Aorta (tissue), 5 donors: ENCODE data around the gene PCARE. TPM values are rescaled to one million over a fixed set of nuclear protein-coding genes. Genes with fewer than 3 reads are reported as not detected.
"Not testable (repeated sequence)": the region's sequence is repeated elsewhere in the genome, so short reads cannot be mapped to it uniquely, and the experiment has no call there.

ENCODE experiments used
- ATAC-seq: fragments of 200-7000 bp; cut with Tn5 transposase; one replicate; pipeline ENCODE4 v1.9.1; 2022; ENCODE audit warnings: moderate library complexity; ENCODE audit not compliant: low FRiP score
- DNase-seq, 2 donors: peaks; one replicate each; pipeline ENCODE4 v3.0.0-alpha.2; 2020
- H3K27ac ChIP-seq, 2 donors: one replicate each; pipeline ENCODE4 v1.5.1; 2013; ENCODE audit warnings: low read length in 2 of 2, mild to moderate bottlenecking in 2 of 2, moderate library complexity in 2 of 2, control low read depth in 1 of 2, inconsistent platforms in 1 of 2, low read depth in 1 of 2
- H3K27me3 ChIP-seq, 2 donors: one replicate each; pipeline ENCODE4 v1.6.1; 2013; ENCODE audit warnings: control low read depth in 1 of 2, low read length in 1 of 2, mild to moderate bottlenecking in 1 of 2, moderate library complexity in 1 of 2; ENCODE audit not compliant: insufficient read depth in 2 of 2, control insufficient read depth in 1 of 2
- H3K36me3 ChIP-seq, 2 donors: one replicate each; pipeline ENCODE4 v1.6.1; 2013; ENCODE audit warnings: control low read depth in 1 of 2, low read length in 1 of 2, mild to moderate bottlenecking in 1 of 2; ENCODE audit not compliant: insufficient read depth in 2 of 2, control insufficient read depth in 1 of 2
- H3K4me1 ChIP-seq, 2 donors: one replicate each; pipeline ENCODE4 v1.6.1; 2013; ENCODE audit warnings: low read length in 2 of 2, control low read depth in 1 of 2, mild to moderate bottlenecking in 1 of 2, moderate library complexity in 1 of 2; ENCODE audit not compliant: insufficient read depth in 2 of 2, control insufficient read depth in 1 of 2
- H3K4me3 ChIP-seq, 2 donors: one replicate each; pipeline ENCODE4 v1.5.1; 2013; ENCODE audit warnings: low read length in 2 of 2, control low read depth in 1 of 2, mild to moderate bottlenecking in 1 of 2
- H3K9me3 ChIP-seq: one replicate; pipeline ENCODE4 v1.6.1; 2013; ENCODE audit warnings: mild to moderate bottlenecking, low read length; ENCODE audit not compliant: control insufficient read depth
- WGBS, 2 donors: extraction: QIAGEN DNeasy Blood & Tissue Kit; methylation state at CpG; one replicate each; pipeline ENCODE4 v1.1.7; 2013; 5-methylcytosine and 5-hydroxymethylcytosine counted together
- intact Hi-C, 2 donors: fragments of 100-400 bp; cut with DNase I; formaldehyde crosslinking; loops; one replicate each; pipeline versions ENCODE4 v1.14.2 to v1.15.0; 2022
- polyA plus RNA-seq, 2 donors: library from polyadenylated mRNA; stranded (reverse); fragments of 200-250 nt; gene quantifications; one replicate each; pipeline ENCODE4 v1.2.3, GENCODE V29; 2013
- total RNA-seq, 2 donors: library from RNA; stranded (reverse); fragmentation: NEBNext Ultra II Directional; extraction: Animal tissue kit (Norgen Biotek cat#: 25700); gene quantifications; one replicate each; pipeline ENCODE4 v1.2.1, GENCODE V29; 2021
- donor health status: healthy with polysubstance abuse.
- donor health status: Bipolar disorder and iron deficiency.
- donor health status: DM: no; HTN: no; CAD: no.
- donor health status: DM: no; HTN: no; CAD: no.
- donor health status: DM: yes; HTN: yes; CAD: no.

Gene PCARE
- total and polyA plus RNA-seq, 4 donors = 0.13 TPM; not detected in 3

DNA sequence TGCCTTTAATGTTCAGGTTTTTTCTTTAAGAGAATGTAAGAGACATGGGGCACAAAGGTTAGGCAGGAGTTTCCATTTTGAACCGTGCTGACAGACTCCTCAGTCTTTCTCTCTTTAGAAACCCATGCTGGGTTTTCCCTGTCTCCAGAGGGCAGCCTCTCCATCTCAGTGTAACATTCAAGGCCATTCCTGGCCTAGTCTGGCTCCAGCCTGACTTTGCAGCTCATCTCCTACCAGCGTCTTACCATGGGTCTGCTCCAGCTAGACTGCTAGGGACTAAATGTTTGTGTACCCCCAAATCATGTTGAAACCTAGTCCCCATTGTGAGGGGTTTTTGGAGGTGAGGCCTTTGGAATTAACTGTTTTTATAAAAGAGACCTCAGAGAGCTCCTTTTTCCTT, 31.1 kb upstream of the PCARE start:
- Histone ChIP-seq H3K4me1 (no peaks in the 10 kb centered on the region), H3K27ac (no peak overlapping the region), H3K9me3 (no peaks in the 10 kb centered on the region), H3K27me3 (no peaks in the 10 kb centered on the region), H3K36me3 (no peaks in the 10 kb centered on the region), H3K4me3 (no peak overlapping the region)
- ATAC-seq (no peak), DNase-seq (no peak)
- WGBS, 2 donors = 54 to 55% methylated on average over 2 of the region's 2 CpGs
- intact Hi-C loops = no loop called here

DNA sequence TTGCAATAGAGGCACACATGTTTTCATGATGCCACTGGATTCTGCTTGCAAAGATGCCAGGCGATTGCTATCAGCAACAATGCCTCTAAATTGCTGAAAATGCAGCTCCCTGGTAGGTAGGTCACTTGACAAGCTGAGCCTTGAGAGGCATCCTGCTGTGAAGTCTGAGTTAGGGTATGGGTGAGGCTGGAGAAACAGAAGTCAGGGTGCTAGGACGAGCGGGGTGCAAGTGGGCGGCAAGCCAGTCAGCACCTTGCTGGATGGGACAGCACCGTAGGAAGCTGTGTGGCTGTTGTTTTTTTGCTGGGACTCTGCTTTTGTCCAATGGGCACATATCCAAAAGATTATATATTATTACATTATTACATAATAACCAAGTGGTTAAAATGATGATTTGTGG, 30.4 kb upstream of the PCARE start:
- H3K27me3 ChIP-seq = no peaks in the 10 kb centered on the region
- intact Hi-C loops = no loop called here
- H3K36me3 ChIP-seq = no peaks in the 10 kb centered on the region
- no peaks in the 10 kb centered on the region for H3K4me1 ChIP-seq
- WGBS, 2 donors = 78 to 82% methylated on average over 5 of the region's 5 CpGs
- H3K4me3 ChIP-seq = no peak overlapping the region
- DNase-seq = no peak
- H3K27ac ChIP-seq = no peak overlapping the region
- ATAC-seq = no peak
- H3K9me3 ChIP-seq = no peaks in the 10 kb centered on the region

DNA sequence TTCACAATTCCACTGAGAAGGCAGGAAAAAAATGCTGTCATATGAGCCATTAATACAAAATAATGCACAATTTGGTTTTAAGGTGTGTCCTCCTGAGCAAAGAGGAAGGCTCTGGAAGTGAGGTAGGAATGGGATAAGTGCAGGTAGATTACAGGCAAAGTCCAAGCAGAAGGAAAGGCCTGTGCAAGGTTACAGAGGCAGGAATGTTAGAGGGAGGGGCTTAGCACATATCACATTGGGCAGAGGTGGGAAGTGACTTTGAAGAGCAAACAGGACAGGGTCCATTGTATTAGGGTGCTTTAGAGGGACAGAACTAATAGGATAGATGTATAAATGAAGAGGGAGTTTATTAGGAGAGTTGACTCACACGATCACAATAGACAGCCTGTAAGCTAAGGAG, 26.2 kb upstream of the PCARE start:
- Histone ChIP-seq H3K4me3 (no peak overlapping the region), H3K4me1 (no peaks in the 10 kb centered on the region), H3K36me3 (no peaks in the 10 kb centered on the region), H3K9me3 (no peaks in the 10 kb centered on the region), H3K27ac (no peak overlapping the region), H3K27me3 (no peaks in the 10 kb centered on the region)
- intact Hi-C loops = no loop called here
- DNase-seq (no peak), ATAC-seq (no peak)
- 93 to 95% methylated on average over 1 of the region's 1 CpG for WGBS, 2 donors

DNA sequence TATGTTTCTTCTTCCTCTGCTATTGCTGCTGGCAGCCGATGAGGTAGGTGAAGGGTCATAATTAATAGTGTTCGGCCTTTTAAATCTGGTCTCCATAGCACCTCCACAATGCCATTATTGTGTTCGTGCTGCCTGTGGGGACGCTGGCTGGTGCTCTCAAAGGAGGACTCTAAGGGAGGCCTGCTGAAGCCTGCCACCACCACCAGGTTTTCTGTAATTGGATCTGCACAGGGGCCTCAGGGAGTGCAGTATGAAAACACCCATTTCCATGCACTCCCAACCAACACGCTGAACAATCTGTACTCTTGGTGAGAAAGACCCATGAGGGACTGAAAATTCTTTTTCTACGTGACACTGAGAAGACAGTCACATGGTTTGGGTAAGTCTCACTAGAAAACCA, 23.2 kb upstream of the PCARE start:
- DNase-seq = no peak
- no peak overlapping the region for H3K4me3 ChIP-seq
- H3K27me3 ChIP-seq = no peaks in the 10 kb centered on the region
- no peaks in the 10 kb centered on the region for H3K36me3 ChIP-seq
- no peaks in the 10 kb centered on the region for H3K9me3 ChIP-seq
- intact Hi-C loops = no loop called here
- H3K27ac ChIP-seq = no peak overlapping the region
- WGBS, 2 donors = 46 to 54% methylated on average over 6 of the region's 6 CpGs
- no peaks in the 10 kb centered on the region for H3K4me1 ChIP-seq
- ATAC-seq = no peak

DNA sequence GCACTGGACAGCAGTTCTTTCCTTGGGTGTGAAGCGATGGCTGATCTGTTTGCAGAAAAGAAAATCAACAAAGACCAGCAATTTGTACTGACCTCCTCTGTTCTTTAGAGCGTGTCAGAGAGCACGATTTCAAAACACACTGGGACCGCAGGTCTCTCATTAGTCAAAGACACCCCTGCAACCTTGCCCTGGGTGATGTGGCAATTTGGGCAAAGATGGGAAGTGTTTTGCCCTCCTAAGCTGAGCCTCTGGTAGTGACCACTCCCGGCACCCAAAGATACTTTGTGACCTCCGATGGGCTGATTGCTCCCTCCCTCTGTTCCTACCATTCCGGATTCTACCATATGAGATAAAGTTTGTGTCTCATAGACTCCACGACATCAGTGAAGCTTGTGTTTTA, 22.6 kb upstream of the PCARE start:
- Histone ChIP-seq H3K27me3 (no peaks in the 10 kb centered on the region), H3K4me3 (no peak overlapping the region), H3K36me3 (no peaks in the 10 kb centered on the region), H3K27ac (no peak overlapping the region), H3K4me1 (no peaks in the 10 kb centered on the region), H3K9me3 (no peaks in the 10 kb centered on the region)
- DNase-seq (no peak), ATAC-seq (no peak)
- WGBS, 2 donors = 82 to 85% methylated on average over 8 of the region's 8 CpGs
- intact Hi-C loops = no loop called here

DNA sequence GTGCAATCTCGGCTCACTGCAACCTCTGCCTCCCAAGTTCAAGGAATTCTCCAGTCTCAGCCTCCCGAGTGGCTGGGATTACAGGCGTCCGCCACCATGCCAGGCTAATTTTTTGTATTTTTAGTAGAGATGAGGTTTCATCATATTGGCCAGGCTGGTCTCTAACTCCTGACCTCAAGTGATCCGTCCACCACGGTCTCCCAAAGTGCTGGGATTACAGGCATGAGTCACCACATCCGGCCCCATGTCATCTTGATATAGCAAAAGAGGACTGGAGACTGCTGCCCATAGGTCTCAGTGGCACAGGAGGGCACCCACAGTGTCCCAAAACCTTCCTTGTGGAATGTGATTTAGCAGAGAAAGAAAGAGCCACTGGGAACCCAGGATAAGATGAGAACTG, 16.0 kb upstream of the PCARE start:
- ATAC-seq, H3K4me3 ChIP-seq, H3K9me3 ChIP-seq, intact Hi-C loops, H3K4me1 ChIP-seq, H3K27ac ChIP-seq, DNase-seq, H3K36me3 ChIP-seq, H3K27me3 ChIP-seq: not testable (repeated sequence)
- WGBS, 2 donors = 81 to 89% methylated on average over 7 of the region's 7 CpGs

DNA sequence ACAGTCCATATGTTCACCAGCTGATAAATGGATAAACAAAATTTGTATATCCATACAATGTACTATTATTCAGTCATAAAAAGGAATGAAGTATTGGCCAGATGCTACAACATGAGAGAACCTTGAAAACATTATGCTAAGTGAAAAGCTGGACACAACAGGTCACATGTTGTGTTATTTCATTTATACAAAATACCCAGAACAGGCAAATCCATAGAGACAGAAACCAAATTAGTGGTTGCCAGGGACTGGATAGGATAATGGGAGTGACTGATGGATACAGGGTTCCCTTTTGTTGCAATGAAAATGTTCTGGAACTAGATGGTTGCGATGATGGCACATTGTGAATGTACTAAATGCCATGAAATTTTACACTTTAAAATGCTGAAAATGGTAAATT, 10.2 kb upstream of the PCARE start:
- no peaks in the 10 kb centered on the region for H3K36me3 ChIP-seq
- peaks cover 9% of the 10 kb centered on the region for H3K9me3 ChIP-seq
- WGBS, 2 donors = 95 to 97% methylated on average over 1 of the region's 1 CpG
- intact Hi-C loops = no loop called here
- no peaks in the 10 kb centered on the region for H3K27me3 ChIP-seq
- no peaks in the 10 kb centered on the region for H3K4me1 ChIP-seq
- H3K27ac ChIP-seq = no peak overlapping the region
- no peak for DNase-seq
- no peak for ATAC-seq
- no peak overlapping the region for H3K4me3 ChIP-seq

DNA sequence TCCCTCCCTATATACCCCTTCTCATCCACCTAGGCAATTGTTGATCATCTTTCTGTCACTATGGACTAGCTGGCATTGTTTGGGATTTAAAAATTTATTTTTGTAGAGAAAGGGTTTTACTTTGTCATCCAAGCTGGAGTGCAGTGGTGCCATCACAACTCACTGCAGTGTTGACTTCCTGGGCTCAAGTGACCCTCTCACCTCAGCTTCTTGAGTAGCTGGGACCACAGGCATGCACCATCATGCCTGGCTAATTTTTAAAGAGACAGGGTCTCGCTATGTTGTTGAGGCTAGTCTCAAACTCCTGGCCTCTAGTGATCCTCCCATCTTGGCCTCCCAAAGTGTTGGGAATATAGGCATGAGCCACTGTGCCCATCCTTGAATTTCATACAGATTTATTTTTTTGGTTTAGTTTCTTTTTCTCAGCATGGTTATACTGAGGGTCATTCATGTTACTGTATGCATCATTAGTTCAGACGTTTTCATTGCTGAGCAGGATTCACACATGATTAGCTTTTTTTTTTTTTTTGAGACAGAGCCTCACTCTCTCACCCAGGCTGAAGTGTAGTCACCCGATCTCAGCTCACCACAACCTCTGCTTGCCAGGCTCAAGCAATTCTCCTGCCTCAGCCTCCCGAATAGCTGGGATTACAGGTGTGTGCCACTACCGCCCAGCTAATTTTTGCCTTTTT, 8.6 kb upstream of the PCARE start:
- Histone ChIP-seq H3K27me3 (no peaks in the 10 kb centered on the region), H3K4me1 (no peaks in the 10 kb centered on the region), H3K9me3 (peaks cover 14% of the 10 kb centered on the region), H3K27ac (no peak overlapping the region), H3K36me3 (no peaks in the 10 kb centered on the region), H3K4me3 (no peak overlapping the region)
- WGBS, 2 donors = 85 to 87% methylated on average over 5 of the region's 5 CpGs
- ATAC-seq = no peak
- intact Hi-C loops = no loop called here
- DNase-seq = no peak

DNA sequence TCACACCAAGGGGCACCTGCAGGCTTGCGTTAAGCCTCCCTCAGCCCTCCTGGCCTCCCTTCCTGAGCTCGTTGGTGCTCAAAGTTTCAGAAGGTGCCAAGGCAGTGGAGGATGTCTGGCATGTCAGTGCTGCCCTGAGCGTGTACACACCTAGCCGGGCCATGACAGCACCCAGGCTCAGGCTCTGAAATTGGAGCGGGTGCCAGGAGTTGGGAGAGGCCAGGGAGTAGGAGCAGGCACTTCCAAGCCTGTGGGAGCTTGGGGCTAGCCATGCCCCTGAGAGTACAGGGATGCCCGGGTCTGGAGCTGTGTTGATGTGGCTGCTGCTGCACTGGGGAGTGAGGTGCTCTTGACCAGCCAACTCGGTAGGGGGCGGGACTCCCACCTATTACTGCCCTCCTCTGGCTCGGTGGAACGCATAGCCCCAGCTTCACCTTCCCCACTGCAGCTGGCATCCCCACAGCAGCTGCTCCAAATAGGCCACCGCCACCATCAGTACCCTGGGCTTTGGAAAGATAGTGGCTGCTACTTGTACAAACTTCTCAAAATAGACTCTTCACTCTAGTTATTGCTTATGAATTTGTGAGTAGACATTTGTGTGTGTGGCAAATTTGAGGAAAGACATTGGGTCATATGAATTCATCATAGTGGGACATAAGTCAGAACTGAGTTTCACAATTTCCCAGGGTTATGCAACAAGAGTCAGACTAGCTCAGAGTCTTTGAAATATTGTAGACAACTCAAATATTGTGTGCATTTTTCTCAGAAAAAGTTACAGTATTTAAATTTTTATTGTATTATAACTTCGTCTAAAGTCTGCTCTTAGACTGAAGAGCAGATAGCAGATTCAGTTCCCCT, 6.8 kb upstream of the PCARE start:
- H3K27ac ChIP-seq = no peak overlapping the region
- no peak overlapping the region for H3K4me3 ChIP-seq
- H3K36me3 ChIP-seq = no peaks in the 10 kb centered on the region
- intact Hi-C loops = no loop called here
- no peak for DNase-seq
- H3K4me1 ChIP-seq = no peaks in the 10 kb centered on the region
- no peak for ATAC-seq
- WGBS, 2 donors = 76 to 78% methylated on average over 12 of the region's 12 CpGs
- H3K9me3 ChIP-seq = peaks cover 16% of the 10 kb centered on the region
- no peaks in the 10 kb centered on the region for H3K27me3 ChIP-seq
